ENCODE measurements around the gene KCND3.

Gene KCND3

DNA sequence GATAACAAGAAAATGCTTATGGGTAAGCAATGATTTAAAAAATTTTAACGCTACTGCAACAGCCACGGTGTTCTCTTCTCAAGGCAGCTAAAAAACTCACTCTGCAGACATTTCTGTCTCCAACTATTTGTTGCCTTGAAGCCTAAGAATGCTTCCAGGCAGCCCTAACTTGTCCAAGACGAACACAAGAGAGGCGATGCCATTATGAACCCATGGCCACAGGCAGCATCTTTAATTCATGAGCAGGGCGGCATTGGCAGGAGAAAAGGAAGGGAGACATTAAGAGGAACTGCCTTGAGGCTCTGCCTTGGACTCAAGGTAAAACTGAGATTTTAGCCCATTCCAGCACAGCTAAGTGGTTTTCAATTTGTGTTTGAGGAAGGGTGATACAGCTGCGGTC lies 67.5 kb downstream of the KCND3 start:
- Histone ChIP-seq H3F3A (ENCODE audit: control insufficient read depth, insufficient read depth) (no peaks in the 10 kb centered on the region), H3K79me2 (ENCODE audit: control insufficient read depth, low read length) (no peaks in the 10 kb centered on the region), H3K9me2 (replicated peaks; ENCODE audit: control insufficient read depth, low read length) (no peaks in the 10 kb centered on the region), H3K27me3 (ENCODE audit: control insufficient read depth, low read length) (peaks cover 13% of the 10 kb centered on the region), H4K20me1 (ENCODE audit: control insufficient read depth, insufficient read depth, low read depth, low read length) (no peaks in the 10 kb centered on the region), H3K4me2 (ENCODE audit: low read length) (no peak overlapping the region), H3K9me3 (ENCODE audit: control insufficient read depth, insufficient read depth, low read length) (no peaks in the 10 kb centered on the region), H3K36me3 (ENCODE audit: control insufficient read depth, low read length) (no peaks in the 10 kb centered on the region), H3K4me1 (ENCODE audit: control insufficient read depth, low read length) (no peaks in the 10 kb centered on the region), H3K4me3 (ENCODE audit: low read length) (no peak overlapping the region), H3K27ac (ENCODE audit: low read depth, low read length) (no peak overlapping the region)
- TF ChIP-seq, protein P1, sequence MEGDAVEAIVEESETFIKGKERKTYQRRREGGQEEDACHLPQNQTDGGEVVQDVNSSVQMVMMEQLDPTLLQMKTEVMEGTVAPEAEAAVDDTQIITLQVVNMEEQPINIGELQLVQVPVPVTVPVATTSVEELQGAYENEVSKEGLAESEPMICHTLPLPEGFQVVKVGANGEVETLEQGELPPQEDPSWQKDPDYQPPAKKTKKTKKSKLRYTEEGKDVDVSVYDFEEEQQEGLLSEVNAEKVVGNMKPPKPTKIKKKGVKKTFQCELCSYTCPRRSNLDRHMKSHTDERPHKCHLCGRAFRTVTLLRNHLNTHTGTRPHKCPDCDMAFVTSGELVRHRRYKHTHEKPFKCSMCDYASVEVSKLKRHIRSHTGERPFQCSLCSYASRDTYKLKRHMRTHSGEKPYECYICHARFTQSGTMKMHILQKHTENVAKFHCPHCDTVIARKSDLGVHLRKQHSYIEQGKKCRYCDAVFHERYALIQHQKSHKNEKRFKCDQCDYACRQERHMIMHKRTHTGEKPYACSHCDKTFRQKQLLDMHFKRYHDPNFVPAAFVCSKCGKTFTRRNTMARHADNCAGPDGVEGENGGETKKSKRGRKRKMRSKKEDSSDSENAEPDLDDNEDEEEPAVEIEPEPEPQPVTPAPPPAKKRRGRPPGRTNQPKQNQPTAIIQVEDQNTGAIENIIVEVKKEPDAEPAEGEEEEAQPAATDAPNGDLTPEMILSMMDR (IDR thresholded peaks at IDR 0.05; ENCODE audit: low read depth, low read length, poor library complexity, severe bottlenecking), result no peak
- no peak for TF ChIP-seq EZH2phosphoT487 (IDR thresholded peaks at IDR 0.05; ENCODE audit: borderline replicate concordance, low read length)

DNA sequence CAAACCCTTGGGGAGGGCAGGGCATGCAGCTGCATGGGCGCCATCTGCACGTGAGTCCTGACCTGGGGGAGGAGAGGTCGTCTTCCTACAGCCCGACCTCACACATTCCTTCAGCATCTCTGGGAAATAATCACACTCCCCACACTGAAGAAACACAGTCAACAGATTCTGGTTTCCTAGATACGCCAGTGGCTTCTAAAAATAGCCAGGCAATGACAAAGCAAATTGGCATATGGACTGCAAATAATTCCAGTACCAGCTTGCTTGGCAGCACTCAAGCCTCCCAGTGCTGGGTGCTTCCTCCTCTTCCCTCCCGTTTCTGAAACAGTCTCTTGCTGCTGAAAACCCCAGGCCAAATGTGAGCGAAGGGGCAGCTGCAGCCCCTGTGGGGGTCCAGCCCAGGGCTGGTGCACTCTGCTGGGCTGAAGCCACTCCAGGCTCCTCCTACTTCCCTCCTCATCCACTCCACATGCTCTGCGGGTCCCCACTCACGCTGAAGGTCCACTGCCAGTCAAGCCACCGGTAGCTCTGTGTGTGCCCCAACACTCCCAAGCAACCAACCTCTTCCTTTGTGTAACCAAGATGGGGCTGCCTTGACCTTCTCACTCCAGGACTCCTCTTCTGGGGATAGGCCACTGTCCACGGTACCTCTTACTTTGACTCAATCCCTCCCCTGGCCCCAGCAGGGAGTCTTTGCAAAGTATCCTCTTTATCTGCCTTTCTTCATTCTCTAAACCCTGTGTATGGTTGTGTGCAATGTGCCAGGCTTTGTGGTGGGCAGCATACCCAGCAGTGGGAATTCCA lies 69.0 kb downstream of the KCND3 start:
- TF ChIP-seq, protein P1 (IDR thresholded peaks at IDR 0.05; ENCODE audit: low read depth, low read length, poor library complexity, severe bottlenecking), result no peak
- TF ChIP-seq EZH2phosphoT487 (IDR thresholded peaks at IDR 0.05; ENCODE audit: borderline replicate concordance, low read length), result no peak
- Histone ChIP-seq H3K4me2 (ENCODE audit: low read length) (no peak overlapping the region), H3K36me3 (ENCODE audit: control insufficient read depth, low read length) (no peaks in the 10 kb centered on the region)

DNA sequence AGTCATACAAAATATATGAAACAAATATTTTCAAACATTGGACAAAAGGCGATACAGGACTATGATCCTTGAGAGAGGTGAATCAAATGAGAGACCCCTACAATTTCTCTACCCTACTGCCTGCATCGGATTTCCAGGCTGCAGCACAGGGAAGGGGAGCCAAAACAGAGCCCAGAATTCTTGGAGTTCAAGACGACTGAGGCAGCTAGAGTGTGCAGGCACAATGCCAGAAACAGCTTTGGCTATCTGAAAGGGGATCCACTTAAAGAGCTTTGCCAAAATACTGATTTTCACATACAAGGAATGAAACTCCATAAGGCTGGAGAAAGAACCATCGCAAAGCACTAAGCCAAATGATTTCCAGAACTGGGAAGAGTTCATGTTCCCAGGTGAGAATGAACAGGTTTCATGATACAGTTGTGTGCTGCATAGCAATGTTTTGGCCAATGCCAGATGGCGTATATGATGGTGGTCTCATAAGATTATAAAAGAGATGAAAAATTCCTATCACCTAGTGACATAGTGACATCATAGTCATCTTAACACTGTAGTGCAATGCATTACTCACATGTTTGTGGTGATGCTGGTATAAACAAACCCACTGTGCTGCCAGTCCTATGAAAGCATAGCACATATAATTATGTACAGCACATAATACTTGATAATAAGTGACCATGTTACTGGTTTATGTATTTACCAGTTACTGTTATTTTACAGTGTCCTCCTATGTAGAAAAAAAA lies 77.5 kb downstream of the KCND3 start:
- no peaks in the 10 kb centered on the region for H3K79me2 ChIP-seq (ENCODE audit: control insufficient read depth, low read length)
- no peaks in the 10 kb centered on the region for H3K4me1 ChIP-seq (ENCODE audit: control insufficient read depth, low read length)
- TF ChIP-seq, protein P1 (IDR thresholded peaks at IDR 0.05; ENCODE audit: low read depth, low read length, poor library complexity, severe bottlenecking), result no peak
- no peak for TF ChIP-seq EZH2phosphoT487 (IDR thresholded peaks at IDR 0.05; ENCODE audit: borderline replicate concordance, low read length)
- no peaks in the 10 kb centered on the region for H3F3A ChIP-seq (ENCODE audit: control insufficient read depth, insufficient read depth)
- H3K27me3 ChIP-seq (ENCODE audit: control insufficient read depth, low read length), result peaks cover 19% of the 10 kb centered on the region
- no peak overlapping the region for H3K4me3 ChIP-seq (ENCODE audit: low read length)
- no peaks in the 10 kb centered on the region for H4K20me1 ChIP-seq (ENCODE audit: control insufficient read depth, insufficient read depth, low read depth, low read length)
- no peak overlapping the region for H3K27ac ChIP-seq (ENCODE audit: low read depth, low read length)
- no peak overlapping the region for H3K4me2 ChIP-seq (ENCODE audit: low read length)
- H3K9me3 ChIP-seq (ENCODE audit: control insufficient read depth, insufficient read depth, low read length), result no peaks in the 10 kb centered on the region
- H3K9me2 ChIP-seq (replicated peaks; ENCODE audit: control insufficient read depth, low read length), result no peaks in the 10 kb centered on the region
- H3K36me3 ChIP-seq (ENCODE audit: control insufficient read depth, low read length), result no peaks in the 10 kb centered on the region

More for the DNA sequence above, 69.0 kb downstream of the KCND3 start:
- Histone ChIP-seq H3K4me1 (ENCODE audit: control insufficient read depth, low read length) (no peaks in the 10 kb centered on the region), H3F3A (ENCODE audit: control insufficient read depth, insufficient read depth) (no peaks in the 10 kb centered on the region), H3K9me3 (ENCODE audit: control insufficient read depth, insufficient read depth, low read length) (no peaks in the 10 kb centered on the region), H3K4me3 (ENCODE audit: low read length) (no peak overlapping the region), H3K79me2 (ENCODE audit: control insufficient read depth, low read length) (no peaks in the 10 kb centered on the region), H3K27ac (ENCODE audit: low read depth, low read length) (no peak overlapping the region), H4K20me1 (ENCODE audit: control insufficient read depth, insufficient read depth, low read depth, low read length) (no peaks in the 10 kb centered on the region), H3K9me2 (replicated peaks; ENCODE audit: control insufficient read depth, low read length) (no peaks in the 10 kb centered on the region), H3K27me3 (ENCODE audit: control insufficient read depth, low read length) (peaks cover 13% of the 10 kb centered on the region; the same call in 1 of the 2 replicates)
